Liver (tissue), 9 donors: Measurements from ENCODE around the gene C2CD4C. TPM values are rescaled to one million over a fixed set of nuclear protein-coding genes. Genes with fewer than 3 reads are reported as not detected.

Experiments used
- DNase-seq: peaks from one replicate; pipeline ENCODE4 v3.0.0-alpha.2; 2017; ENCODE audit warnings: low spot score
- H3K27ac ChIP-seq, 2 donors: one replicate each; pipeline ENCODE4 v1.7.0; 2013; ENCODE audit warnings: inconsistent platforms in 2 of 2, low read length in 2 of 2, control low read depth in 1 of 2, low read depth in 1 of 2, mild to moderate bottlenecking in 1 of 2
- H3K27me3 ChIP-seq, 4 donors: one replicate each; pipeline versions ENCODE4 v1.6.1 to v1.7.0; 2013; ENCODE audit warnings: low read length in 3 of 4, inconsistent platforms in 1 of 4, mild to moderate bottlenecking in 1 of 4, moderate library complexity in 1 of 4; ENCODE audit not compliant: control insufficient read depth in 4 of 4, insufficient read depth in 4 of 4
- H3K36me3 ChIP-seq, 4 donors: one replicate each; pipeline versions ENCODE4 v1.6.1 to v1.7.0; 2013; ENCODE audit warnings: low read length in 3 of 4, mild to moderate bottlenecking in 3 of 4, low read depth in 1 of 4, moderate library complexity in 1 of 4; ENCODE audit not compliant: control insufficient read depth in 4 of 4, insufficient read depth in 3 of 4
- H3K4me1 ChIP-seq, 4 donors: one replicate each; pipeline versions ENCODE4 v1.6.1 to v1.7.0; 2013; ENCODE audit warnings: low read length in 3 of 4, mild to moderate bottlenecking in 3 of 4, moderate library complexity in 1 of 4; ENCODE audit not compliant: control insufficient read depth in 4 of 4, insufficient read depth in 4 of 4
- H3K4me3 ChIP-seq, 3 donors: one replicate each; pipeline versions ENCODE4 v1.6.1 to v1.7.0; 2013; ENCODE audit warnings: low read length in 3 of 3, control low read depth in 1 of 3, low read depth in 1 of 3, mild to moderate bottlenecking in 1 of 3
- H3K9ac ChIP-seq, 2 donors: one replicate each; pipeline ENCODE4 v1.7.0; 2013; ENCODE audit warnings: low read length in 2 of 2, mild to moderate bottlenecking in 2 of 2, moderate library complexity in 2 of 2, control low read depth in 1 of 2, low read depth in 1 of 2
- H3K9me3 ChIP-seq, 4 donors: one replicate each; pipeline versions ENCODE4 v1.6.1 to v1.7.0; 2013; ENCODE audit warnings: low read length in 3 of 4; ENCODE audit not compliant: control insufficient read depth in 4 of 4
- FOXA1 ChIP-seq: IDR thresholded peaks from 2 replicates; pipeline ENCODE4 v1.6.1; 2016; ENCODE audit warnings: antibody characterized with exemption
- FOXA2 ChIP-seq: IDR thresholded peaks from 2 replicates; pipeline ENCODE4 v1.6.1; 2016; ENCODE audit warnings: antibody characterized with exemption
- GABPA ChIP-seq, 2 donors: IDR thresholded peaks in 1 of 2; conservative IDR thresholded peaks in 1 of 2; 2 replicates each; pipeline ENCODE4 v1.6.1; 2016; ENCODE audit warnings: antibody characterized with exemption in 2 of 2, mild to moderate bottlenecking in 1 of 2, moderate library complexity in 1 of 2
- HNF4A ChIP-seq, 2 donors: conservative IDR thresholded peaks; 2 replicates each; pipeline ENCODE4 v1.6.1; 2016; ENCODE audit warnings: antibody characterized with exemption in 2 of 2, mild to moderate bottlenecking in 2 of 2
- HNF4G ChIP-seq: IDR thresholded peaks from 2 replicates; pipeline ENCODE4 v1.6.1; 2016; ENCODE audit warnings: antibody characterized with exemption
- JUND ChIP-seq, 2 donors: IDR thresholded peaks; 2 replicates each; pipeline ENCODE4 v1.6.1; 2016; ENCODE audit warnings: antibody characterized with exemption in 2 of 2
- MAX ChIP-seq: IDR thresholded peaks from 2 replicates; pipeline ENCODE4 v1.6.1; 2016; ENCODE audit warnings: antibody characterized with exemption
- NR2F2 ChIP-seq: IDR thresholded peaks from 2 replicates; pipeline ENCODE4 v1.6.1; 2016; ENCODE audit warnings: antibody characterized with exemption
- RAD21 ChIP-seq, 2 donors: IDR thresholded peaks; 2 replicates each; pipeline ENCODE4 v1.6.1; 2016; ENCODE audit warnings: antibody characterized with exemption in 2 of 2, mild to moderate bottlenecking in 2 of 2
- REST ChIP-seq: IDR thresholded peaks from 2 replicates; pipeline ENCODE4 v1.6.1; 2016; ENCODE audit warnings: antibody characterized with exemption, mild to moderate bottlenecking
- RXRA ChIP-seq, 2 donors: IDR thresholded peaks; 2 replicates each; pipeline ENCODE4 v1.6.1; 2017 to 2018; ENCODE audit warnings: antibody characterized with exemption in 2 of 2, mild to moderate bottlenecking in 1 of 2
- SP1 ChIP-seq: IDR thresholded peaks from 2 replicates; pipeline ENCODE4 v1.6.1; 2018; ENCODE audit warnings: antibody characterized with exemption, mild to moderate bottlenecking
- TAF1 ChIP-seq: conservative IDR thresholded peaks from 2 replicates; pipeline ENCODE4 v1.6.1; 2016; ENCODE audit warnings: antibody characterized with exemption, mild to moderate bottlenecking
- YY1 ChIP-seq: IDR thresholded peaks from 2 replicates; pipeline ENCODE4 v1.6.1; 2016; ENCODE audit warnings: antibody characterized with exemption, mild to moderate bottlenecking
- ZBTB33 ChIP-seq: IDR thresholded peaks from 2 replicates; pipeline ENCODE4 v1.6.1; 2016; ENCODE audit warnings: antibody characterized with exemption
- WGBS: extraction: QIAGEN DNeasy Blood & Tissue Kit; methylation state at CpG from one replicate; pipeline ENCODE4 v1.1.7; 2013; 5-methylcytosine and 5-hydroxymethylcytosine counted together
- polyA plus RNA-seq, 2 donors: library from polyadenylated mRNA; stranded (reverse) in 1 of 2; unstranded in 1 of 2; fragments of 200-250 nt in 1 of 2; fragments of >200 nt in 1 of 2; fragmentation: Nextera tagmentation in 1 of 2; extraction: Ambion mirVana in 1 of 2; gene quantifications; one replicate each; pipeline versions ENCODE4 v1.2.1 to v1.2.3, GENCODE V29; 2013 to 2015
- total RNA-seq, 2 donors: library from RNA; depleted of rRNA; stranded (reverse); fragments of >200 nt; gene quantifications; one replicate each; pipeline ENCODE4 v1.2.3, GENCODE V29; 2014
- TF ChIP-seq, protein P1 (sequence below): fragments of 150-350 bp; IDR thresholded peaks from 2 replicates; pipeline ENCODE4 v1.5.1; 2017; ENCODE audit warnings: improper control_type of control experiment, low read depth, low read length; ENCODE audit not compliant: missing input control
- donor health status: healthy.
- donor health status: healthy.
- donor health status: healthy.
- donor health status: healthy.
- donor health status: healthy.

C2CD4C gene
- total and polyA plus RNA-seq, 4 donors = 0.08 to 0.42 (median 0.19) TPM

GRCh38 chr19:371501-372168 is 37.3 kb downstream of the C2CD4C start:
- no peak overlapping the region for H3K9ac ChIP-seq
- H3K36me3 ChIP-seq = no peaks in the 10 kb centered on the region
- peaks cover 0 to 12% (median 3%) of the 10 kb centered on the region in 4 donors for H3K27me3 ChIP-seq
- 65% methylated on average over 17 of the region's 17 CpGs for WGBS
- TF ChIP-seq FOXA1 (no peak), GABPA (IDR thresholded peaks at IDR 0.05 in 1 of 2, conservative IDR thresholded peaks at IDR 0.05 in 1 of 2) (no peak), REST (no peak), NR2F2 (no peak), MAX (no peak), HNF4A (conservative IDR thresholded peaks at IDR 0.05) (no peak)
- TF ChIP-seq, protein P1, sequence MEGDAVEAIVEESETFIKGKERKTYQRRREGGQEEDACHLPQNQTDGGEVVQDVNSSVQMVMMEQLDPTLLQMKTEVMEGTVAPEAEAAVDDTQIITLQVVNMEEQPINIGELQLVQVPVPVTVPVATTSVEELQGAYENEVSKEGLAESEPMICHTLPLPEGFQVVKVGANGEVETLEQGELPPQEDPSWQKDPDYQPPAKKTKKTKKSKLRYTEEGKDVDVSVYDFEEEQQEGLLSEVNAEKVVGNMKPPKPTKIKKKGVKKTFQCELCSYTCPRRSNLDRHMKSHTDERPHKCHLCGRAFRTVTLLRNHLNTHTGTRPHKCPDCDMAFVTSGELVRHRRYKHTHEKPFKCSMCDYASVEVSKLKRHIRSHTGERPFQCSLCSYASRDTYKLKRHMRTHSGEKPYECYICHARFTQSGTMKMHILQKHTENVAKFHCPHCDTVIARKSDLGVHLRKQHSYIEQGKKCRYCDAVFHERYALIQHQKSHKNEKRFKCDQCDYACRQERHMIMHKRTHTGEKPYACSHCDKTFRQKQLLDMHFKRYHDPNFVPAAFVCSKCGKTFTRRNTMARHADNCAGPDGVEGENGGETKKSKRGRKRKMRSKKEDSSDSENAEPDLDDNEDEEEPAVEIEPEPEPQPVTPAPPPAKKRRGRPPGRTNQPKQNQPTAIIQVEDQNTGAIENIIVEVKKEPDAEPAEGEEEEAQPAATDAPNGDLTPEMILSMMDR = no peak
- H3K4me3 ChIP-seq = no peak overlapping the region
- no peak for DNase-seq
- no peaks in the 10 kb centered on the region for H3K4me1 ChIP-seq
- H3K9me3 ChIP-seq = no peaks in the 10 kb centered on the region
- H3K27ac ChIP-seq = no peak overlapping the region

GRCh38 chr19:370641-371330 is 38.2 kb downstream of the C2CD4C start:
- Histone ChIP-seq H3K4me1 (no peaks in the 10 kb centered on the region), H3K9ac (no peak overlapping the region), H3K27ac (no peak overlapping the region), H3K27me3 (peaks cover 0 to 11% (median 4%) of the 10 kb centered on the region in 4 donors), H3K4me3 (no peak overlapping the region), H3K36me3 (no peaks in the 10 kb centered on the region), H3K9me3 (no peaks in the 10 kb centered on the region)
- no peak for DNase-seq
- TF ChIP-seq JUND (IDR thresholded peaks at IDR 0.05) = no peak
- WGBS = 89% methylated on average over 43 of the region's 43 CpGs

DNA sequence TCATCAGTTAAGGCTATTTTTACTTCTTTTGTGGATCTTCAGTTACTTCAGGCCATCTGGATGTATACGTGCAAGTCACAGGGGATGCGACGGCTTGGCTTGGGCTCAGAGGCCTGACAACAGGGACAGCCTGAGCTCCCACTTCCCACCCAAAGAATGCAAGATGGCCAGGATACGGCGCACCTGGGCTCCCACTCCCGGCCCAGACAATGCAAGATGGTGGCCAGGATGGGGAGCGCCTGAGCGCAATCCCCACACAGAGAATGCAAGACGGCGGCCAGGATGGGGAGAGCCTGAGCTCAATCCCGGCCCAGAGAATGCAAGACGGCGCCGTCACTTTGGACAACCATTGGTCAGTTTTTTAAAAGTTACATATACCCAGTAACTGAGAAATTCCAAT is 39.1 kb downstream of the C2CD4C start:
- no peaks in the 10 kb centered on the region for H3K4me1 ChIP-seq
- peaks cover 0 to 8% (median 3%) of the 10 kb centered on the region in 4 donors for H3K27me3 ChIP-seq
- DNase-seq = no peak
- H3K36me3 ChIP-seq = no peaks in the 10 kb centered on the region
- no peak overlapping the region for H3K27ac ChIP-seq
- no peak overlapping the region for H3K4me3 ChIP-seq
- WGBS = 92% methylated on average over 14 of the region's 14 CpGs
- H3K9ac ChIP-seq = no peak overlapping the region
- H3K9me3 ChIP-seq = no peaks in the 10 kb centered on the region
- no peak for TF ChIP-seq FOXA2
- TF ChIP-seq YY1 = no peak
- TF ChIP-seq RXRA (IDR thresholded peaks at IDR 0.05) = no peak
- no peak for TF ChIP-seq RAD21 (IDR thresholded peaks at IDR 0.05)
- no peak for TF ChIP-seq HNF4G
- TF ChIP-seq GABPA (IDR thresholded peaks at IDR 0.05 in 1 of 2, conservative IDR thresholded peaks at IDR 0.05 in 1 of 2) = no peak
- no peak for TF ChIP-seq ZBTB33
- no peak for TF ChIP-seq SP1
- no peak for TF ChIP-seq TAF1
- TF ChIP-seq MAX = no peak
